GM12873 (cell line): ENCODE results near the gene NKX1-1.

Experiments used
- CTCF ChIP-seq: IDR thresholded peaks from 2 replicates; pipeline ENCODE4 v1.5.1; 2012; ENCODE audit warnings: low read depth, mild to moderate bottlenecking, moderate library complexity, low read length, control low read depth; ENCODE audit not compliant: insufficient read depth; ENCODE audit errors: missing control alignments

The NKX1-1 gene

GRCh38 chr4:1414831-1415680 is 8.8 kb upstream of the NKX1-1 start:
- TF ChIP-seq CTCF: no peak

- no peak for TF ChIP-seq CTCF
These were observed 7.6 kb upstream of the NKX1-1 start for GRCh38 chr4:1413687-1414479.

- no peak for TF ChIP-seq CTCF
These were observed 7.0 kb upstream of the NKX1-1 start for GRCh38 chr4:1413204-1413663.

- TF ChIP-seq CTCF: no peak
These were observed 6.3 kb upstream of the NKX1-1 start for GRCh38 chr4:1412376-1413203.

GRCh38 chr4:1411436-1412375 is 5.5 kb upstream of the NKX1-1 start:
- TF ChIP-seq CTCF: no peak

- TF ChIP-seq CTCF: no peak
These were observed 4.5 kb upstream of the NKX1-1 start for GRCh38 chr4:1410491-1411325.
